Measurements from ENCODE around the gene SUMF1. TPM values are rescaled to one million over a fixed set of nuclear protein-coding genes. Genes with fewer than 3 reads are reported as not detected.

The SUMF1 gene
- total and polyA plus RNA-seq, 2 experiments from 2014 or later: 23.5 to 29.9 TPM

GRCh38 chr3:4511491-4512262 lies 44.6 kb upstream of the SUMF1 start:
- no peak for DNase-seq (ENCODE audit: low read depth in 1 of 2, low spot score in 1 of 2)
- H3K27me3 ChIP-seq: no peaks in the 10 kb centered on the region

GRCh38 chr3:4509983-4510755 lies 43.1 kb upstream of the SUMF1 start:
- no peaks in the 10 kb centered on the region for H3K36me3 ChIP-seq
- H3K9me3 ChIP-seq (ENCODE audit: low read depth): no peaks in the 10 kb centered on the region
- DNase-seq (ENCODE audit: low read depth in 1 of 2, low spot score in 1 of 2): no peak
- peaks cover 43% of the 10 kb centered on the region for H3K4me1 ChIP-seq (ENCODE audit: low read depth)
- no peak overlapping the region for H3K27ac ChIP-seq
- H3K4me3 ChIP-seq: no peak overlapping the region
- TF ChIP-seq CTCF (IDR thresholded peaks at IDR 0.05; ENCODE audit: low read depth, low read length): no peak
- no peaks in the 10 kb centered on the region for H3K27me3 ChIP-seq

More at GRCh38 chr3:4511491-4512262, 44.6 kb upstream of the SUMF1 start:
- TF ChIP-seq CTCF (IDR thresholded peaks at IDR 0.05; ENCODE audit: low read depth, low read length): no peak
- Histone ChIP-seq H3K4me3 (no peak overlapping the region), H3K4me1 (ENCODE audit: low read depth) (peaks cover 49% of the 10 kb centered on the region), H3K36me3 (no peaks in the 10 kb centered on the region), H3K9me3 (ENCODE audit: low read depth) (no peaks in the 10 kb centered on the region), H3K27ac (peak overlapping the region; percentile 18)

GRCh38 chr3:4509043-4509442 lies 42.0 kb upstream of the SUMF1 start:
- Histone ChIP-seq H3K9me3 (ENCODE audit: low read depth) (no peaks in the 10 kb centered on the region), H3K4me3 (no peak overlapping the region), H3K4me1 (ENCODE audit: low read depth) (peaks cover 39% of the 10 kb centered on the region), H3K27me3 (no peaks in the 10 kb centered on the region), H3K27ac (no peak overlapping the region), H3K36me3 (no peaks in the 10 kb centered on the region)
- no peak for TF ChIP-seq CTCF (IDR thresholded peaks at IDR 0.05; ENCODE audit: low read depth, low read length)
- DNase-seq (ENCODE audit: low read depth in 1 of 2, low spot score in 1 of 2): no peak

- Histone ChIP-seq H3K36me3 (no peaks in the 10 kb centered on the region), H3K4me1 (ENCODE audit: low read depth) (peaks cover 43% of the 10 kb centered on the region), H3K4me3 (no peak overlapping the region), H3K9me3 (ENCODE audit: low read depth) (no peaks in the 10 kb centered on the region), H3K27me3 (no peaks in the 10 kb centered on the region), H3K27ac (no peak overlapping the region)
- TF ChIP-seq CTCF (IDR thresholded peaks at IDR 0.05; ENCODE audit: low read depth, low read length): no peak
- no peak for DNase-seq (ENCODE audit: low read depth in 1 of 2, low spot score in 1 of 2)
Measured at GRCh38 chr3:4508048-4508981, 41.2 kb upstream of the SUMF1 start.

- peak in 1 of 2 donors; percentile 53 for DNase-seq (ENCODE audit: low read depth in 1 of 2, low spot score in 1 of 2)
- no peaks in the 10 kb centered on the region for H3K27me3 ChIP-seq
- H3K4me1 ChIP-seq (ENCODE audit: low read depth): peaks cover 34% of the 10 kb centered on the region
- TF ChIP-seq CTCF (IDR thresholded peaks at IDR 0.05; ENCODE audit: low read depth, low read length): no peak
- no peak overlapping the region for H3K27ac ChIP-seq
- H3K4me3 ChIP-seq: no peak overlapping the region
- H3K36me3 ChIP-seq: no peaks in the 10 kb centered on the region
- no peaks in the 10 kb centered on the region for H3K9me3 ChIP-seq (ENCODE audit: low read depth)
Measured at GRCh38 chr3:4507024-4507596, 40.0 kb upstream of the SUMF1 start.

Measured in cardiac muscle cell (in vitro differentiated cells and primary cell).